Gastroesophageal sphincter (tissue), 4 donors: ENCODE results near the gene FMNL3. TPM values are rescaled to one million over a fixed set of nuclear protein-coding genes. Genes with fewer than 3 reads are reported as not detected.

Experiments
- ATAC-seq: fragments of 150-250 bp; one replicate; pipeline ENCODE4 v1.9.1; 2016; ENCODE audit warnings: mild to moderate bottlenecking, moderate library complexity
- H3K27ac ChIP-seq, 4 donors: fragments of 200-600 bp; sonication (generic) in 3 of 4; 1 replicate in 3 of 4; 2 replicates in 1 of 4; pipeline ENCODE4 v1.5.1; 2016 to 2019
- H3K27me3 ChIP-seq: fragments of 200-600 bp; sonication (generic); one replicate; pipeline ENCODE4 v1.5.1; 2019
- H3K36me3 ChIP-seq, 2 donors: fragments of 200-600 bp; sonication (generic); one replicate each; pipeline ENCODE4 v1.5.1; 2019; ENCODE audit warnings: control low read depth in 1 of 2
- H3K4me1 ChIP-seq, 3 donors: fragments of 200-600 bp; sonication (generic); 1 replicate in 2 of 3; 2 replicates in 1 of 3; pipeline ENCODE4 v1.5.1; 2016 to 2019; ENCODE audit warnings: control low read depth in 2 of 3
- H3K4me3 ChIP-seq, 2 donors: fragments of 200-600 bp; sonication (generic); one replicate each; pipeline ENCODE4 v1.5.1; 2019; ENCODE audit warnings: mild to moderate bottlenecking in 1 of 2, moderate library complexity in 1 of 2
- H3K9me3 ChIP-seq, 3 donors: fragments of 200-600 bp; sonication (generic); one replicate each; pipeline ENCODE4 v1.5.1; 2017 to 2019; ENCODE audit warnings: control low read depth in 2 of 3
- CTCF ChIP-seq, 4 experiments: fragments of 200-600 bp in 2 of 4; fragments of 450-650 bp in 2 of 4; sonication (generic) in 1 of 4; IDR thresholded peaks; one replicate each; pipeline ENCODE4 v1.5.1; 2017 to 2019; ENCODE audit warnings: antibody characterized with exemption in 4 of 4, mild to moderate bottlenecking in 2 of 4, moderate library complexity in 2 of 4
- EP300 ChIP-seq: sonication (generic); formaldehyde crosslinking; IDR thresholded peaks from one replicate; pipeline ENCODE4 v1.6.1; 2017; ENCODE audit warnings: antibody characterized with exemption, mild to moderate bottlenecking
- POLR2A ChIP-seq, 2 donors: fragments of 450-650 bp; IDR thresholded peaks; one replicate each; pipeline ENCODE4 v1.6.1; 2017; ENCODE audit warnings: antibody characterized with exemption in 2 of 2, mild to moderate bottlenecking in 2 of 2, moderate library complexity in 1 of 2
- POLR2AphosphoS5 ChIP-seq: sonication (generic); formaldehyde crosslinking; IDR thresholded peaks from one replicate; pipeline ENCODE4 v1.6.1; 2017; ENCODE audit warnings: antibody characterized with exemption
- WGBS, 2 donors: methylation state at CpG; one replicate each; pipeline ENCODE4 v1.1.5; 2018; ENCODE audit warnings: low coverage in 1 of 2; 5-methylcytosine and 5-hydroxymethylcytosine counted together
- total RNA-seq, 4 donors: library from RNA; depleted of rRNA; stranded (reverse); fragments of >200 nt; gene quantifications; one replicate each; pipeline ENCODE4 v1.1.0, GENCODE V29; 2016

Gene FMNL3
- total RNA-seq, 4 donors from 2014 or later: 10.4 to 15.4 (median 12.6) TPM

- 81 to 91% methylated on average over 4 to 6 of the region's 7 CpGs for WGBS, 2 donors
- no peak for ATAC-seq
- no peaks in the 10 kb centered on the region for H3K27me3 ChIP-seq
- H3K36me3 ChIP-seq: peaks cover 0 to 97% of the 10 kb centered on the region in 2 donors
- H3K9me3 ChIP-seq: no peaks in the 10 kb centered on the region
- H3K4me3 ChIP-seq: no peak overlapping the region
- peaks cover 0 to 38% (median 6%) of the 10 kb centered on the region in 3 donors for H3K4me1 ChIP-seq
- peak overlapping the region in 1 of 4 donors; percentile 58 for H3K27ac ChIP-seq
- TF ChIP-seq POLR2AphosphoS5 (no peak), EP300 (no peak), POLR2A (IDR thresholded peaks at IDR 0.05) (no peak), CTCF (IDR thresholded peaks at IDR 0.05) (no peak)
Measured at GRCh38 chr12:49646331-49646830, 60.8 kb downstream of the FMNL3 start.

- no peak for ATAC-seq
- no peak overlapping the region for H3K4me3 ChIP-seq
- peaks cover 0 to 97% of the 10 kb centered on the region in 2 donors for H3K36me3 ChIP-seq
- TF ChIP-seq CTCF (IDR thresholded peaks at IDR 0.05): no peak
- TF ChIP-seq POLR2A (IDR thresholded peaks at IDR 0.05): no peak
- TF ChIP-seq EP300: no peak
- TF ChIP-seq POLR2AphosphoS5: no peak
- peaks cover 0 to 38% (median 6%) of the 10 kb centered on the region in 3 donors for H3K4me1 ChIP-seq
- no peaks in the 10 kb centered on the region for H3K27me3 ChIP-seq
- peak overlapping the region in 1 of 4 donors; percentile 7 for H3K27ac ChIP-seq
- WGBS, 2 donors: 50% methylated on average over 1 of the region's 6 CpGs; no CpG with 5 or more reads in 1 of the 2 donors
- no peaks in the 10 kb centered on the region for H3K9me3 ChIP-seq
Measured at GRCh38 chr12:49645146-49646039, 61.8 kb downstream of the FMNL3 start.

GRCh38 chr12:49644620-49644994 lies 62.6 kb downstream of the FMNL3 start:
- WGBS, 2 donors: 5% methylated on average over 2 of the region's 2 CpGs; no CpG with 5 or more reads in 1 of the 2 donors
- TF ChIP-seq CTCF (IDR thresholded peaks at IDR 0.05): peak in 3 of 4 experiments; percentile 92 to 97 (median 95)
- no peak for TF ChIP-seq EP300
- no peaks in the 10 kb centered on the region for H3K27me3 ChIP-seq
- H3K27ac ChIP-seq: peak overlapping the region in 1 of 4 donors; percentile 7
- H3K4me1 ChIP-seq: peaks cover 0 to 38% (median 6%) of the 10 kb centered on the region in 3 donors
- no peaks in the 10 kb centered on the region for H3K9me3 ChIP-seq
- peaks cover 0 to 97% of the 10 kb centered on the region in 2 donors for H3K36me3 ChIP-seq
- ATAC-seq: peak; percentile 75
- no peak overlapping the region for H3K4me3 ChIP-seq

GRCh38 chr12:49643961-49644619 lies 63.1 kb downstream of the FMNL3 start:
- Histone ChIP-seq H3K36me3 (peaks cover 0 to 97% of the 10 kb centered on the region in 2 donors), H3K4me3 (no peak overlapping the region), H3K9me3 (no peaks in the 10 kb centered on the region), H3K4me1 (peaks cover 0 to 38% (median 6%) of the 10 kb centered on the region in 3 donors), H3K27ac (peak overlapping the region in 1 of 4 donors; percentile 7), H3K27me3 (no peaks in the 10 kb centered on the region)
- 20 to 44% methylated on average over 1 to 6 of the region's 10 CpGs for WGBS, 2 donors
- peak; percentile 25 for ATAC-seq
- TF ChIP-seq EP300: no peak
- no peak for TF ChIP-seq CTCF (IDR thresholded peaks at IDR 0.05)
- TF ChIP-seq POLR2A (IDR thresholded peaks at IDR 0.05): no peak
- no peak for TF ChIP-seq POLR2AphosphoS5
